GM12875 (cell line): ENCODE measurements around the gene CNOT9.

Source experiments
- H3K4me3 ChIP-seq: one replicate; pipeline ENCODE4 v1.5.1; 2011; ENCODE audit warnings: low read depth, low read length, control low read depth
- CTCF ChIP-seq: IDR thresholded peaks from 2 replicates; pipeline ENCODE4 v1.5.1; 2011; ENCODE audit warnings: low read depth, mild to moderate bottlenecking, control low read depth, inconsistent platforms, low read length, moderate library complexity, borderline replicate concordance; ENCODE audit not compliant: insufficient read depth

Gene CNOT9

GRCh38 chr2:218566296-218566695, 2.3 kb upstream of the CNOT9 start:
- TF ChIP-seq CTCF: no peak
- H3K4me3 ChIP-seq: no peak overlapping the region

- no peak for TF ChIP-seq CTCF
- peak overlapping the region; percentile 75 for H3K4me3 ChIP-seq
Measured at GRCh38 chr2:218567797-218568189, 846 bp upstream of the CNOT9 start.

- H3K4me3 ChIP-seq: peak overlapping the region; percentile 78
- TF ChIP-seq CTCF: no peak
Measured at GRCh38 chr2:218569038-218569431, 396 bp downstream of the CNOT9 start.

- TF ChIP-seq CTCF: no peak
- H3K4me3 ChIP-seq: peak overlapping the region; percentile 78
Measured at GRCh38 chr2:218569661-218570500, 1.2 kb downstream of the CNOT9 start.

GRCh38 chr2:218570850-218571249, 2.2 kb downstream of the CNOT9 start:
- peak overlapping the region; percentile 78 for H3K4me3 ChIP-seq
- TF ChIP-seq CTCF: no peak

GRCh38 chr2:218576854-218577253, 8.2 kb downstream of the CNOT9 start:
- no peak for TF ChIP-seq CTCF
- H3K4me3 ChIP-seq: no peak overlapping the region
